Hematopoietic multipotent progenitor cell treated with erythropoietin and hydrocortisone succinate and interleukin-3 and kit ligand, for 17 days (in vitro differentiated cells): ENCODE measurements around the gene SP3.

Experiments used
- DNase-seq: peaks from one replicate; pipeline ENCODE4 v3.0.0-alpha.2; 2015; ENCODE audit warnings: low spot score

The SP3 gene

GRCh38 chr2:173942861-173943523 lies 22.2 kb downstream of the SP3 start:
- no peak for DNase-seq

GRCh38 chr2:173941567-173941966 lies 23.6 kb downstream of the SP3 start:
- no peak for DNase-seq

- DNase-seq: no peak
Observed at GRCh38 chr2:173940208-173941020, 24.8 kb downstream of the SP3 start.

- no peak for DNase-seq
Observed at GRCh38 chr2:173938700-173939384, 26.3 kb downstream of the SP3 start.

GRCh38 chr2:173935305-173935704 lies 29.9 kb downstream of the SP3 start:
- DNase-seq: no peak

GRCh38 chr2:173934895-173935294 lies 30.3 kb downstream of the SP3 start:
- DNase-seq: no peak

GRCh38 chr2:173931751-173932150 lies 33.4 kb downstream of the SP3 start:
- no peak for DNase-seq

- DNase-seq: no peak
Observed at GRCh38 chr2:173929441-173929840, 35.7 kb downstream of the SP3 start.

- DNase-seq: no peak
Observed at GRCh38 chr2:173926875-173927274, 38.3 kb downstream of the SP3 start.

GRCh38 chr2:173924285-173924684 lies 40.9 kb downstream of the SP3 start:
- DNase-seq: no peak

GRCh38 chr2:173922760-173923159 lies 42.4 kb downstream of the SP3 start:
- DNase-seq: no peak

- DNase-seq: no peak
Observed at GRCh38 chr2:173922068-173922467, 43.1 kb downstream of the SP3 start.

- no peak for DNase-seq
Observed at GRCh38 chr2:173914055-173914927, 50.9 kb downstream of the SP3 start.

- DNase-seq: no peak
Observed at GRCh38 chr2:173909846-173910245, 55.3 kb downstream of the SP3 start.

- no peak for DNase-seq
Observed at GRCh38 chr2:173906626-173907025, 58.5 kb downstream of the SP3 start.

GRCh38 chr2:173903601-173904394 lies 61.4 kb downstream of the SP3 start:
- no peak for DNase-seq

GRCh38 chr2:173898996-173899395 lies 66.2 kb downstream of the SP3 start:
- DNase-seq: no peak

- no peak for DNase-seq
Observed at GRCh38 chr2:173898178-173898668, 67.0 kb downstream of the SP3 start.

GRCh38 chr2:173896755-173897154 lies 68.4 kb downstream of the SP3 start:
- DNase-seq: no peak

GRCh38 chr2:173892341-173892740 lies 72.8 kb downstream of the SP3 start:
- DNase-seq: no peak
